Activated CD4-positive, alpha-beta memory T cell treated with anti-CD3 and anti-CD28 coated beads, Interleukin-2, amount 10 ng/mL, durations not matched to agents 7 days and 5 days (primary cell): ENCODE data around the gene ERBB2. TPM values are rescaled to one million over a fixed set of nuclear protein-coding genes. Genes with fewer than 3 reads are reported as not detected.
"Not testable (repeated sequence)": the region's sequence is repeated elsewhere in the genome, so short reads cannot be mapped to it uniquely, and the experiment has no call there.

Experiments
- CTCF ChIA-PET: fragments of 350-600 bp; sonication (Branson Sonifier 250); formaldehyde crosslinking; loops from one replicate; lab custom pipeline; 2021; ENCODE audit warnings: antibody characterized with exemption, inconsistent platforms; lab: Charles Lee
- POLR2A ChIA-PET: fragments of 350-600 bp; sonication (Branson Sonifier 250); formaldehyde crosslinking; loops from one replicate; lab custom pipeline; 2021; ENCODE audit warnings: antibody characterized with exemption; lab: Charles Lee
- DNase-seq: peaks from one replicate; pipeline ENCODE4 v3.0.0-alpha.2; 2020
- H3K27ac Mint-ChIP-seq: one replicate; pipeline ENCODE4 v1.8.0; 2021; ENCODE audit warnings: mild to moderate bottlenecking, mixed read lengths
- H3K27me3 Mint-ChIP-seq: one replicate; pipeline ENCODE4 v1.8.0; 2021; ENCODE audit warnings: mixed read lengths
- H3K36me3 Mint-ChIP-seq: one replicate; pipeline ENCODE4 v1.8.0; 2021; ENCODE audit warnings: low read depth, mixed read lengths
- H3K4me1 Mint-ChIP-seq: one replicate; pipeline ENCODE4 v1.8.0; 2021; ENCODE audit warnings: mixed read lengths
- H3K4me3 Mint-ChIP-seq: one replicate; pipeline ENCODE4 v1.8.0; 2021; ENCODE audit warnings: mild to moderate bottlenecking, mixed read lengths
- H3K9me3 Mint-ChIP-seq: one replicate; pipeline ENCODE4 v1.8.0; 2021; ENCODE audit warnings: mixed read lengths
- total RNA-seq, 2 experiments: library from RNA; stranded (reverse); gene quantifications; one replicate each; pipeline ENCODE4 v1.2.3, GENCODE V29; 2021

ERBB2 gene
- total RNA-seq, 2 experiments from 2014 or later: 5.1 to 6.0 TPM

GRCh38 chr17:39701784-39702422, 2.0 kb downstream of the ERBB2 start:
- Mint-ChIP-seq H3K9me3 (no peaks in the 10 kb centered on the region), H3K36me3 (peaks cover 2% of the 10 kb centered on the region), H3K4me3 (no peak overlapping the region), H3K27me3 (peaks cover 44% of the 10 kb centered on the region), H3K4me1 (peaks cover 14% of the 10 kb centered on the region), H3K27ac (no peak overlapping the region)
- ChIA-PET POLR2A (interaction anchor here (0.6 to 1.2 kb wide), 2 partner anchors 15 to 32 kb away, joined by 3 to 4 read pairs; partner anchors contain the start of gene PGAP3), CTCF (interaction anchor here (1.5 to 2.4 kb wide), 2 partner anchors 48 to 80 kb away, joined by 4 to 11 read pairs; no protein-coding TSS in a partner anchor)
- DNase-seq: no peak

GRCh38 chr17:39702901-39703893, 3.3 kb downstream of the ERBB2 start:
- H3K36me3 Mint-ChIP-seq: peaks cover 2% of the 10 kb centered on the region
- peaks cover 42% of the 10 kb centered on the region for H3K27me3 Mint-ChIP-seq
- no peaks in the 10 kb centered on the region for H3K9me3 Mint-ChIP-seq
- H3K4me1 Mint-ChIP-seq: peaks cover 25% of the 10 kb centered on the region
- no peak overlapping the region for H3K27ac Mint-ChIP-seq
- no peak overlapping the region for H3K4me3 Mint-ChIP-seq
- POLR2A ChIA-PET: interaction anchor here (0.6 to 1.2 kb wide), 4 partner anchors 15 to 242 kb away, joined by 3 to 4 read pairs (median 4); partner anchors contain the start of genes CDK12, MIEN1 and PGAP3
- CTCF ChIA-PET: no interaction called here
- DNase-seq: no peak

- H3K4me1 Mint-ChIP-seq: peaks cover 25% of the 10 kb centered on the region
- no peak for DNase-seq
- H3K27me3 Mint-ChIP-seq: peaks cover 37% of the 10 kb centered on the region
- H3K36me3 Mint-ChIP-seq: peaks cover 2% of the 10 kb centered on the region
- POLR2A ChIA-PET: interaction anchor here (0.6 to 0.9 kb wide), 3 partner anchors 16 to 243 kb away, joined by 3 to 4 read pairs (median 4); partner anchors contain the start of genes CDK12, MIEN1 and PGAP3
- CTCF ChIA-PET: no interaction called here
- no peaks in the 10 kb centered on the region for H3K9me3 Mint-ChIP-seq
- H3K27ac Mint-ChIP-seq: no peak overlapping the region
- H3K4me3 Mint-ChIP-seq: no peak overlapping the region
Measured at GRCh38 chr17:39703913-39704312, 4.0 kb downstream of the ERBB2 start.

- H3K27ac Mint-ChIP-seq: no peak overlapping the region
- H3K4me3 Mint-ChIP-seq: no peak overlapping the region
- H3K4me1 Mint-ChIP-seq: peaks cover 26% of the 10 kb centered on the region
- H3K27me3 Mint-ChIP-seq: peaks cover 27% of the 10 kb centered on the region
- ChIA-PET CTCF (interaction anchor here (0.9 kb wide), 1 partner anchor 36 kb away, joined by 3 read pairs; no protein-coding TSS in a partner anchor), POLR2A (interaction anchor here (1.0 kb wide), 1 partner anchor 275 kb away, joined by 3 read pairs; the partner anchor contains the start of gene PSMD3)
- H3K36me3 Mint-ChIP-seq: no peaks in the 10 kb centered on the region
- no peak for DNase-seq
- H3K9me3 Mint-ChIP-seq: no peaks in the 10 kb centered on the region
Measured at GRCh38 chr17:39704821-39705551, 5.1 kb downstream of the ERBB2 start.

GRCh38 chr17:39705786-39706348, 6.0 kb downstream of the ERBB2 start:
- Mint-ChIP-seq H3K4me1 (peaks cover 25% of the 10 kb centered on the region), H3K4me3 (no peak overlapping the region), H3K36me3 (no peaks in the 10 kb centered on the region), H3K27me3 (peaks cover 21% of the 10 kb centered on the region), H3K27ac (no peak overlapping the region), H3K9me3 (no peaks in the 10 kb centered on the region)
- no peak for DNase-seq
- ChIA-PET POLR2A (interaction anchor here (1.0 to 1.4 kb wide), 3 partner anchors 23 to 275 kb away, joined by 3 to 5 read pairs (median 3); partner anchors contain the start of gene PSMD3), CTCF (interaction anchor here (0.6 to 1.1 kb wide), 2 partner anchors 35 to 757 kb away, joined by 3 to 4 read pairs; no protein-coding TSS in a partner anchor)

- ChIA-PET CTCF (interaction anchor here (0.6 to 1.1 kb wide), 2 partner anchors 36 to 757 kb away, joined by 3 to 4 read pairs; no protein-coding TSS in a partner anchor), POLR2A (interaction anchor here (1.1 to 1.4 kb wide), 2 partner anchors 23 kb away, joined by 3 to 5 read pairs; no protein-coding TSS in a partner anchor)
- H3K36me3 Mint-ChIP-seq: no peaks in the 10 kb centered on the region
- no peak for DNase-seq
- H3K4me1 Mint-ChIP-seq: peaks cover 23% of the 10 kb centered on the region
- H3K9me3 Mint-ChIP-seq: no peaks in the 10 kb centered on the region
- no peak overlapping the region for H3K27ac Mint-ChIP-seq
- no peak overlapping the region for H3K4me3 Mint-ChIP-seq
- peaks cover 16% of the 10 kb centered on the region for H3K27me3 Mint-ChIP-seq
Measured at GRCh38 chr17:39706383-39706782, 6.5 kb downstream of the ERBB2 start.

GRCh38 chr17:39706921-39707337, 7.1 kb downstream of the ERBB2 start:
- no peaks in the 10 kb centered on the region for H3K9me3 Mint-ChIP-seq
- CTCF ChIA-PET: interaction anchor here (0.6 to 0.7 kb wide), 2 partner anchors 11 to 79 kb away, joined by 3 read pairs; no protein-coding TSS in a partner anchor
- DNase-seq: no peak
- peak overlapping the region; percentile 63 for H3K27ac Mint-ChIP-seq
- peaks cover 22% of the 10 kb centered on the region for H3K4me1 Mint-ChIP-seq
- no peaks in the 10 kb centered on the region for H3K36me3 Mint-ChIP-seq
- no peak overlapping the region for H3K4me3 Mint-ChIP-seq
- peaks cover 11% of the 10 kb centered on the region for H3K27me3 Mint-ChIP-seq
- POLR2A ChIA-PET: interaction anchor here (1.1 to 1.4 kb wide), 2 partner anchors 22 to 23 kb away, joined by 3 to 5 read pairs; no protein-coding TSS in a partner anchor

GRCh38 chr17:39709319-39709997, 9.6 kb downstream of the ERBB2 start:
- H3K27ac Mint-ChIP-seq: no peak overlapping the region
- DNase-seq: no peak
- peaks cover 20% of the 10 kb centered on the region for H3K4me1 Mint-ChIP-seq
- no peaks in the 10 kb centered on the region for H3K9me3 Mint-ChIP-seq
- no peak overlapping the region for H3K4me3 Mint-ChIP-seq
- ChIA-PET POLR2A (interaction anchor here (1.2 to 1.9 kb wide), 3 partner anchors 20 to 22 kb away, joined by 3 to 7 read pairs (median 5); partner anchors contain the start of genes MIEN1 and PGAP3), CTCF (interaction anchor here (1.1 kb wide), 1 partner anchor 56 kb away, joined by 4 read pairs; no protein-coding TSS in a partner anchor)
- H3K27me3 Mint-ChIP-seq: peaks cover 2% of the 10 kb centered on the region
- no peaks in the 10 kb centered on the region for H3K36me3 Mint-ChIP-seq

- ChIA-PET POLR2A (interaction anchor here (1.9 kb wide), 1 partner anchor 19 kb away, joined by 7 read pairs; no protein-coding TSS in a partner anchor), CTCF (interaction anchor here (0.5 to 1.3 kb wide), 4 partner anchors 13 to 39 kb away, joined by 3 to 5 read pairs (median 3); partner anchors contain the start of gene MIEN1)
- peaks cover 20% of the 10 kb centered on the region for H3K4me1 Mint-ChIP-seq
- H3K27ac Mint-ChIP-seq: no peak overlapping the region
- no peak overlapping the region for H3K4me3 Mint-ChIP-seq
- no peaks in the 10 kb centered on the region for H3K9me3 Mint-ChIP-seq
- DNase-seq: no peak
- peaks cover 2% of the 10 kb centered on the region for H3K27me3 Mint-ChIP-seq
- no peaks in the 10 kb centered on the region for H3K36me3 Mint-ChIP-seq
Measured at GRCh38 chr17:39709998-39710964, 10.4 kb downstream of the ERBB2 start.

GRCh38 chr17:39711071-39711470, 11.2 kb downstream of the ERBB2 start:
- not testable (repeated sequence) for H3K27ac Mint-ChIP-seq, H3K4me3 Mint-ChIP-seq, DNase-seq, H3K9me3 Mint-ChIP-seq, H3K36me3 Mint-ChIP-seq, H3K27me3 Mint-ChIP-seq
- CTCF ChIA-PET: interaction anchor here (0.5 to 1.3 kb wide), 4 partner anchors 14 to 39 kb away, joined by 3 to 5 read pairs (median 3); partner anchors contain the start of gene MIEN1
- POLR2A ChIA-PET: interaction anchor here (1.9 kb wide), 1 partner anchor 19 kb away, joined by 7 read pairs; no protein-coding TSS in a partner anchor
- peaks cover 20% of the 10 kb centered on the region for H3K4me1 Mint-ChIP-seq
